Upper lobe of right lung (tissue), 1 donor: ENCODE measurements around the gene SMNDC1. TPM values are rescaled to one million over a fixed set of nuclear protein-coding genes. Genes with fewer than 3 reads are reported as not detected.

Experiments used
- ATAC-seq: fragments of 200-7000 bp; cut with Tn5 transposase; one replicate; pipeline ENCODE4 v1.9.1; 2020; ENCODE audit warnings: mild to moderate bottlenecking, moderate library complexity
- DNase-seq: peaks from one replicate; pipeline ENCODE4 v3.0.0-alpha.2; 2020
- H3K27ac ChIP-seq: fragments of 200-600 bp; one replicate; pipeline ENCODE4 v1.8.0; 2022
- H3K27me3 ChIP-seq: fragments of 200-600 bp; one replicate; pipeline ENCODE4 v1.8.0; 2022; ENCODE audit warnings: mild to moderate bottlenecking
- H3K36me3 ChIP-seq: fragments of 200-600 bp; one replicate; pipeline ENCODE4 v1.8.0; 2022
- H3K4me1 ChIP-seq: fragments of 200-600 bp; one replicate; pipeline ENCODE4 v1.8.0; 2022
- H3K4me3 ChIP-seq: fragments of 200-600 bp; one replicate; pipeline ENCODE4 v1.8.0; 2022; ENCODE audit warnings: mild to moderate bottlenecking
- H3K9me3 ChIP-seq: fragments of 200-600 bp; one replicate; pipeline ENCODE4 v1.8.0; 2022
- CTCF ChIP-seq: fragments of 200-600 bp; IDR thresholded peaks from one replicate; pipeline ENCODE4 v1.8.0; 2022; ENCODE audit warnings: antibody characterized with exemption
- intact Hi-C: fragments of 100-400 bp; cut with DNase I; formaldehyde crosslinking; loops from one replicate; pipeline ENCODE4 v1.11.0; 2022
- total RNA-seq: library from RNA; stranded (reverse); fragmentation: NEBNext Ultra II Directional; extraction: Animal tissue kit (Norgen Biotek cat#: 25700); gene quantifications from one replicate; pipeline ENCODE4 v1.2.1, GENCODE V29; 2021
- donor health status: DM: no; HTN: yes; CAD: no; lungs with severe emphysema.

SMNDC1 gene
- total RNA-seq, 1 donor from 2014 or later: 35.8 TPM

GRCh38 chr10:110317866-110318850, 13.4 kb upstream of the SMNDC1 start:
- H3K36me3 ChIP-seq: no peaks in the 10 kb centered on the region
- ATAC-seq (no peak), DNase-seq (no peak)
- intact Hi-C loops: no loop called here
- no peak overlapping the region for H3K27ac ChIP-seq
- no peak for TF ChIP-seq CTCF
- H3K9me3 ChIP-seq: no peaks in the 10 kb centered on the region
- H3K4me1 ChIP-seq: no peaks in the 10 kb centered on the region
- H3K27me3 ChIP-seq: no peaks in the 10 kb centered on the region
- no peak overlapping the region for H3K4me3 ChIP-seq

GRCh38 chr10:110313674-110314073, 9.0 kb upstream of the SMNDC1 start:
- no peak for TF ChIP-seq CTCF
- Histone ChIP-seq H3K4me1 (no peaks in the 10 kb centered on the region), H3K4me3 (no peak overlapping the region), H3K36me3 (no peaks in the 10 kb centered on the region), H3K27me3 (no peaks in the 10 kb centered on the region), H3K9me3 (no peaks in the 10 kb centered on the region), H3K27ac (no peak overlapping the region)
- no peak for DNase-seq
- ATAC-seq: no peak
- intact Hi-C loops: loop anchor here (5.0 kb wide), 1 partner anchor 234 kb away; no protein-coding TSS in a partner anchor

GRCh38 chr10:110312206-110312605, 7.5 kb upstream of the SMNDC1 start:
- Histone ChIP-seq H3K9me3 (no peaks in the 10 kb centered on the region), H3K36me3 (no peaks in the 10 kb centered on the region), H3K27me3 (no peaks in the 10 kb centered on the region), H3K4me1 (no peaks in the 10 kb centered on the region), H3K27ac (no peak overlapping the region), H3K4me3 (no peak overlapping the region)
- intact Hi-C loops: loop anchor here (5.0 kb wide), 1 partner anchor 235 kb away; no protein-coding TSS in a partner anchor
- DNase-seq (no peak), ATAC-seq (no peak)
- TF ChIP-seq CTCF: no peak

- ATAC-seq: peak; percentile 87
- H3K27me3 ChIP-seq: no peaks in the 10 kb centered on the region
- no peaks in the 10 kb centered on the region for H3K36me3 ChIP-seq
- peak; percentile 65 for TF ChIP-seq CTCF
- no peak for DNase-seq
- no peak overlapping the region for H3K27ac ChIP-seq
- no peaks in the 10 kb centered on the region for H3K9me3 ChIP-seq
- H3K4me3 ChIP-seq: no peak overlapping the region
- intact Hi-C loops: loop anchor here (5.0 kb wide), 1 partner anchor 236 kb away; no protein-coding TSS in a partner anchor
- no peaks in the 10 kb centered on the region for H3K4me1 ChIP-seq
Measured at GRCh38 chr10:110311357-110311949, 6.7 kb upstream of the SMNDC1 start.

- Histone ChIP-seq H3K36me3 (no peaks in the 10 kb centered on the region), H3K4me3 (no peak overlapping the region), H3K27ac (no peak overlapping the region), H3K9me3 (no peaks in the 10 kb centered on the region), H3K27me3 (no peaks in the 10 kb centered on the region), H3K4me1 (peaks cover 3% of the 10 kb centered on the region)
- DNase-seq (no peak), ATAC-seq (no peak)
- intact Hi-C loops: loop anchor here (5.0 kb wide), 1 partner anchor 237 kb away; no protein-coding TSS in a partner anchor
- no peak for TF ChIP-seq CTCF
Measured at GRCh38 chr10:110310741-110311140, 6.0 kb upstream of the SMNDC1 start.
